GM12892 (cell line): ENCODE data around the gene PTPN14.

ENCODE experiments used
- POLR2A ChIP-seq: IDR thresholded peaks from 2 replicates; pipeline ENCODE4 v1.6.1; 2011; ENCODE audit warnings: low read depth, low read length, control low read depth
- POLR2AphosphoS5 ChIP-seq: IDR thresholded peaks from 2 replicates; pipeline ENCODE4 v1.6.1; 2011; ENCODE audit warnings: low read depth, low read length, control low read depth
- TAF1 ChIP-seq: IDR thresholded peaks from 2 replicates; pipeline ENCODE4 v1.6.1; 2011; ENCODE audit warnings: low read depth, mild to moderate bottlenecking, control low read depth, low read length, borderline replicate concordance

- TF ChIP-seq POLR2A (no peak), TAF1 (no peak), POLR2AphosphoS5 (no peak)
Measured at GRCh38 chr1:214510477-214510876, 40.9 kb downstream of the PTPN14 start.
